AG09319 (cell line): ENCODE data around the gene COL23A1.

ENCODE experiments used
- DNase-seq: peaks from one replicate; pipeline ENCODE4 v3.0.0-alpha.2; 2010; ENCODE audit warnings: low read depth; ENCODE audit errors: extremely low read depth
- TF ChIP-seq, protein P1 (sequence below): IDR thresholded peaks from 2 replicates; pipeline ENCODE4 v1.5.1; 2011; ENCODE audit warnings: low read depth, mild to moderate bottlenecking, inconsistent platforms, low read length, moderate library complexity

The COL23A1 gene

DNA sequence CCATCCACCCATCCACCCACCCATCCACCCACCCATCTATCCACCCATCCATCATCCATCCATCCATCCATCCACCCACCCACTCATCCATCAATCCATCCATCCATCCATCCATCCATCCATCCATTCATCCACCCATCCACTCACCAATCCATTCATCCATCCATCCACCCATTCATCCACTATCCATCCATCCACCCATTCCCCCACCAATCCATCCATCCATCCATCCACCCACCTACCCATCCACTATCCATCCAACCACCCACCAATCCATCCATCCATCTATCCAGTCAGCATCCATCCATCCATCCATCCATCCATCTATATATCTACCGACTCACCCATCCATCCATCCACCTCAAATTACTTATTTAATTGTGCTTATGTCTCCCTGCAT lies 320.7 kb downstream of the COL23A1 start:
- DNase-seq = no peak
- TF ChIP-seq, protein P1, sequence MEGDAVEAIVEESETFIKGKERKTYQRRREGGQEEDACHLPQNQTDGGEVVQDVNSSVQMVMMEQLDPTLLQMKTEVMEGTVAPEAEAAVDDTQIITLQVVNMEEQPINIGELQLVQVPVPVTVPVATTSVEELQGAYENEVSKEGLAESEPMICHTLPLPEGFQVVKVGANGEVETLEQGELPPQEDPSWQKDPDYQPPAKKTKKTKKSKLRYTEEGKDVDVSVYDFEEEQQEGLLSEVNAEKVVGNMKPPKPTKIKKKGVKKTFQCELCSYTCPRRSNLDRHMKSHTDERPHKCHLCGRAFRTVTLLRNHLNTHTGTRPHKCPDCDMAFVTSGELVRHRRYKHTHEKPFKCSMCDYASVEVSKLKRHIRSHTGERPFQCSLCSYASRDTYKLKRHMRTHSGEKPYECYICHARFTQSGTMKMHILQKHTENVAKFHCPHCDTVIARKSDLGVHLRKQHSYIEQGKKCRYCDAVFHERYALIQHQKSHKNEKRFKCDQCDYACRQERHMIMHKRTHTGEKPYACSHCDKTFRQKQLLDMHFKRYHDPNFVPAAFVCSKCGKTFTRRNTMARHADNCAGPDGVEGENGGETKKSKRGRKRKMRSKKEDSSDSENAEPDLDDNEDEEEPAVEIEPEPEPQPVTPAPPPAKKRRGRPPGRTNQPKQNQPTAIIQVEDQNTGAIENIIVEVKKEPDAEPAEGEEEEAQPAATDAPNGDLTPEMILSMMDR = no peak

DNA sequence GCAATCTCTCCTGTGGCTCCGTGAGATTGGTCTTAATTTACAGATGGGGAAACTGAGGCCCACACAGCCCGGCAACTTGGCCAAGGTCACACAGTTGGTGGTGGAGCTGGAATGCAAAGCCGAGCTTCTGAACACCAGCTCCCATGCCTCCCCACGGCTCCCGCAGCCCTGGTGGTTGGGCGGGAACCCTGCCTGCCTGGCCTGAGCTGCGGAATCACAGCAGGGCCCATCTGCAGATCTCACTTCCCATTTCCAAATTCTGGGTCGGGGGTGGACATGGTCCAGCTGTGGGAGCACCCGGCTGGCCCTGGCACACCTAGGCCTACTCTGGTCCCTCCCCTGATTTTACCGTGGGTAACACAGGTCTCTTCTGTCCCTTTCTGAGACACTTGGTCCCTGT lies 322.3 kb downstream of the COL23A1 start:
- no peak for DNase-seq
- TF ChIP-seq, protein P1 = no peak

DNA sequence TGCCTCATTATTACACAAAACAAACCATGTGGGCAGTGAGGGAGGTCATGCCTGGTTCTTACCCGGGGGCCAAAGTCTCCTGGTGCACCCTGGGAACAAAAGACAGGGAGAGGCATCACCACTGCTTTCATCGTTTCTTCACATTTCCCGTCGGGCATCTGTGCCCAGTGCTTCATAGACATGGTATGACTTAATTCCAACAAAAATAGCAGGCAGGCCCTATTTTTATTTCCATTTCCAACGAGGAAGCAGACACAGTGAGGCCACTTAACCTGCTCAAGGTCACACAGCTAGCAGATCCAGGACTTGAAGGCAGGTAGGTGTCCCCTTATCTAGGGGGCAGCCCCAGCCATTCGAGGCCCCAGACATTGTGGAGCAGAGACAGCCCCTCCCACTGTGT lies 322.9 kb downstream of the COL23A1 start:
- no peak for DNase-seq
- TF ChIP-seq, protein P1 = no peak

DNA sequence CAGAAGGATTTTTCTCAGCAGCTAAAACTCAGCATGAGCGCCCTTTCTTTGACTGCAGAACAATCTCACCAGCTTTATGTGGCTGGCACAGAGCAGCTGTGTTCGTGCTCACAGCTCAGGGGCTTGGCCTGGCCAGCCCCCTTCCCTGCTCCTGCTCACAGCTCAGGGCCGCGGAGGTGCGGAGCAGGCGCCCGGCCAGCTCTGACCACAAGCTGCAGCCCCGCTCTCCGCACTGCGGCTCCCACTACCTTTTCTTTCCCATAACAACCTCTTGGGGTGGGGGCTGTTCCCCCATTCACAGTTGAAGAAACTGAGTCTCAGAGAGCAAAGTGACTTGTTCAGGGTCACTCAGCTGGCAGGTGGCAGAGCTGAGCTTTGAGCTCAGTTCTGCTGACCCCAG lies 323.6 kb downstream of the COL23A1 start:
- TF ChIP-seq, protein P1 = no peak
- DNase-seq = no peak

DNA sequence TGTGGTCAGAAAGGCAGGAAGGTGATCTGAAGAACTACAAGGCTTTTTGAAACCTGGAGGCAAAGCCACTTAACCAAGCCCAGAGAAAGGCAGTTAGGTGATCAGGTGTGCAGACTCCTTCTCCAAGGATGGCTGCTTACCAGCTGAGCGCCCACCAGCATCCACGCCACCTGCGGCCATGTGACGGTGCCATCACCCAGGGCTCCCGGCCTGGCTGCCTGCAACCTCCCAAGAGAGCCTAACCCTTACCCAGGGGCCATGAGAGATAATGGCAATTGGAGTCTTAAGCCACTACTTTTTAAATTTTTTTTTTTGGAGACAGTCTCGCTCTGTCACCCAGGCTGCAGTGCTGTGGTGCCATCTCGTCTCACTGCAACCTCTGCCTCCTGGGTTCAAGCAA lies 324.4 kb downstream of the COL23A1 start:
- DNase-seq = no peak
- TF ChIP-seq, protein P1 = no peak

DNA sequence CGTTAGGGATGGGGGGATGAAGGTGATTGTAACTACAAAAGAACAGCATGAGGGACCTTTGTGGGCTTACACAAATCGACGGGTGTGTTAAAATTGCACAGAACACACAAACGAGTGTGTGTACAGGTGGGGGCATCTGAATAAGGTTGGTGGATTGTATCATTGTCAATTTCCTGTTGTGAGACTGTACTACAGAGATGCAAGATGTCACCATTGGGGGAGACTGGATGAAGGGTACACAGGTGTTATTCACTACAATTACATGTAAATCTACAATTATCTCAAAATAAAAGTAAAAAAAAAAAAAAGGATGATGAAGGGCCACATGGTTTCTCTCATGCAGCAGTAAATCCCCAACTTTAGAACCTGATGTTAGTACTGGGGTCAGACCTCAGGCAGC lies 326.1 kb downstream of the COL23A1 start:
- TF ChIP-seq, protein P1 = no peak
- DNase-seq = no peak

DNA sequence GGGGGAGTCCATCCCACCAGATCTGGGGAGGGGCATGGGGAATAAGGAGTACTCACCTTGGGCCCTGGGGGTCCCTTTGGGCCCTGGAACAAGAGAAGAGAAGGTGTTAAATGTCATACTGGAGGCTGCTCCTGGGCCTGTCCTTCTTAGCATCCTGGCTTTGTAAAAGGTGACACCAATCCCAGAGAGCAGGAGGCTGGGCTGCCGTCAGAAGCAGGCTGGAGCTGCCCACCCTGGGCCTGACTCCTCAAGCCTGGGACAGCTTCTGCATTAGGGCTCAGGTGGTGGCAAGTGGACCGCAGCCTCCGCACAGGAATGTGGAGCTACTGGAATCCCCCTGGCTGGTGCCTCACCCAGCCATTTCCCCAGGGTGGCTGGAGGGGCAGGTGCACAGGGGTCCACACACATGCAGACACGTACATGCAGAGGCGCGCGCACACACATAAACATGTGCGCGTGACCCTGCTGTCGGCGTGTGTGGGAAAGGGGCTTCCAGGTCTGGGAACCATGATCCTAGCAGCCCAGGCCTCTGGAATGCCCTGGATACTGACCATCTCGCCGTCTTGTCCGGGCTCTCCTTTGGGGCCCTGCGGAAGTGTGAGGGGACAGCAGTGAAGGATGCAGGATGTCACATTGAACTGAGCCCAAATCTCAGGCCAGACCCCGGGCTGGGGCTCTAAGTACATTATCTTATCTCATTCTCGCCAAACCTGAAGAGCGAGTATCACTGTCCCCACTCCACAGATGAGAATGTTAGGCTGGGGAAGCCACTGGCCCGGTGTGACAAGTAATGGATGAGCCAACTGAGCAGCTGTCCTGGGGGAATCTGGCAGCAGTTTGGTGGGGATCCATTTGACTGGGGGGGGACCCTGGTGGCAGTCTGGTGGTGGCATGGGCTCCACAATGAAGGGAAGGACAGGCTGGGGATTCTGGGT lies 328.3 kb downstream of the COL23A1 start:
- DNase-seq = no peak
- TF ChIP-seq, protein P1 = no peak
